ENCODE results near the gene DNALI1.

The DNALI1 gene

GRCh38 chr1:37595440-37596181, 38.9 kb downstream of the DNALI1 start, which contains the start of gene GNL2 (continued):
- peak; percentile 65 for TF ChIP-seq PATZ1 (tag by site-specific recombination; IDR thresholded peaks at IDR 0.05)
- no peak for TF ChIP-seq PRDM6 (tag by site-specific recombination; IDR thresholded peaks at IDR 0.05)
- TF ChIP-seq ZNF677 (tag by site-specific recombination; IDR thresholded peaks at IDR 0.05): no peak
- TF ChIP-seq ZNF19 (tag by site-specific recombination; IDR thresholded peaks at IDR 0.05; ENCODE audit: low read depth): no peak
- no peak for TF ChIP-seq ZNF157 (tag by site-specific recombination; IDR thresholded peaks at IDR 0.05)
- no peak for TF ChIP-seq ZNF184 (tag by site-specific recombination; IDR thresholded peaks at IDR 0.05)
- TF ChIP-seq OSR2 (tag by site-specific recombination; IDR thresholded peaks at IDR 0.05): no peak
- no peak for TF ChIP-seq ZSCAN16 (tag by site-specific recombination; IDR thresholded peaks at IDR 0.05)
- 0 out of 2 replicates have a peak, but pooled peaks have one; percentile 20 for TF ChIP-seq KLF9 (tag by site-specific recombination; IDR thresholded peaks at IDR 0.05; ENCODE audit: low read depth)
- peak; percentile 63; the same call in 1 of the 2 replicates for TF ChIP-seq KLF8 (tag by site-specific recombination; IDR thresholded peaks at IDR 0.05)
- TF ChIP-seq MYNN (tag by site-specific recombination; IDR thresholded peaks at IDR 0.05; ENCODE audit: borderline replicate concordance): no peak
- TF ChIP-seq ZNF121 (tag by site-specific recombination; IDR thresholded peaks at IDR 0.05): 0 out of 2 replicates have a peak, but pooled peaks have one; percentile 74
- no peak for TF ChIP-seq ZNF548 (tag by site-specific recombination; IDR thresholded peaks at IDR 0.05)
- TF ChIP-seq ZBTB11 (tag by site-specific recombination; conservative IDR thresholded peaks at IDR 0.05; ENCODE audit: low read depth): peak; percentile 93
- no peak for TF ChIP-seq ZNF266 (tag by site-specific recombination; IDR thresholded peaks at IDR 0.05; ENCODE audit: low read depth)
- TF ChIP-seq ZBTB44 (tag by site-specific recombination; IDR thresholded peaks at IDR 0.05): no peak
- peak; percentile 74 for TF ChIP-seq ZXDB (tag by site-specific recombination; IDR thresholded peaks at IDR 0.05)
- TF ChIP-seq YY1 (tag by site-specific recombination; IDR thresholded peaks at IDR 0.05): no peak
- TF ChIP-seq KLF7 (tag by site-specific recombination; IDR thresholded peaks at IDR 0.05; ENCODE audit: borderline replicate concordance): no peak
- no peak for TF ChIP-seq GLIS2 (tag by site-specific recombination; IDR thresholded peaks at IDR 0.05)
- TF ChIP-seq PBX3 (CRISPR knock-in tag; IDR thresholded peaks at IDR 0.05): no peak
- no peak for TF ChIP-seq SETDB1 (IDR thresholded peaks at IDR 0.05; ENCODE audit: insufficient read length, low read length)
- no peak for TF ChIP-seq ZNF274 (IDR thresholded peaks at IDR 0.05; ENCODE audit: low read length)
- TF ChIP-seq ZNF274 (tag by site-specific recombination; IDR thresholded peaks at IDR 0.05; ENCODE audit: borderline replicate concordance): no peak
- TF ChIP-seq SP3 (tag by site-specific recombination; IDR thresholded peaks at IDR 0.05): peak; percentile 80
- TF ChIP-seq ZNF211 (tag by site-specific recombination; IDR thresholded peaks at IDR 0.05; ENCODE audit: low read depth): no peak
- no peak for TF ChIP-seq BCL6B (tag by site-specific recombination; IDR thresholded peaks at IDR 0.05)
- TF ChIP-seq ZNF174 (tag by site-specific recombination; IDR thresholded peaks at IDR 0.05): no peak
- TF ChIP-seq ZNF830 (tag by site-specific recombination; IDR thresholded peaks at IDR 0.05; ENCODE audit: low read depth): no peak

Data from HEK293 (cell line).